Activated CD4-positive, alpha-beta T cell treated with anti-CD3 and anti-CD28 coated beads for 24 hours (primary cell): Measurements from ENCODE around the gene MTURN.

Source experiments
- DNase-seq, 2 donors: peaks; one replicate each; pipeline ENCODE4 v3.0.0-alpha.2; 2020; ENCODE audit warnings: low read depth in 2 of 2

MTURN gene

DNA sequence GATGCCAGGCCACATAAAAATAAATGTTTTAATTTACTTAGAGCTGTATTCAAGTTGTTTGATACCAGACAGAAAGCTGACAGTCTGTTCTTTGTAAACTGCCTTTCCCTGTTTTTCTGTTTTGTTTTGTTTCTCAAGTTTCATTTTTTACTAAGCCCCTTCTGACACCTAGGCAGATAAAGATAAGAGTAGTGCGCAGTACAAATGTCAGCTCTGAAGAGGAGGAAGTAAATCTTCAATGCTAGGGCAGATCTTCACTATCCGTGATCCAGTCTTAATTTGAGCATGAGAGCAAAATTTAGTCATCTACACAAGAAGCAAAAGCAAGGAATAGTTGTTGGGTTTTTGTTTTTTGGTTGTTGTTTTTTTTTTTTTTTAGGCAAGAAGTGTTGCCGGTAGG, 27.3 kb downstream of the MTURN start:
- no peak for DNase-seq

DNA sequence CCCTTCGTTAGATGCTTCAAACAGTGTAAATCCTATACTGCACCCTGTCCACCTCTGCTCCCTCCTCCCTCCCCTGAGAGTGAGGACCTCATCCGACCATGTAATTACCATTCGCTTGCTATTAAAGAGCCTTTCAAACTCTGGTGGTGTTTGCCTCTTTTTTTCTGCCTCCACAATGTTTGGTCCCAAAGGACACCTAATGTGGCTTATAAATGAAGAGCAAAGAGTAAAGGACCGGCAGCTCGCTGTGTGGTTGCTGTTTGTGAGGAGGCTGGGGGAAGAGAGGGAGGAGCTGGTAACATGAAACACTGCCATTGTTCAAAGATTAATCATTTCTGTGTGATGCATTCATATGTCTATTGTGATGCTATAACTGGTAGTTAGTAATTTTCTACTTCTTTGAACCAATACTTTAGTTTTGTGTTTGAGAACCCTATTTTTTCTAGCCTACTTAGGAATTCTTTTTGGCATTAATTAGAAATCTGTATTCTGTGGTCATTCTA, 27.9 kb downstream of the MTURN start:
- no peak for DNase-seq

DNA sequence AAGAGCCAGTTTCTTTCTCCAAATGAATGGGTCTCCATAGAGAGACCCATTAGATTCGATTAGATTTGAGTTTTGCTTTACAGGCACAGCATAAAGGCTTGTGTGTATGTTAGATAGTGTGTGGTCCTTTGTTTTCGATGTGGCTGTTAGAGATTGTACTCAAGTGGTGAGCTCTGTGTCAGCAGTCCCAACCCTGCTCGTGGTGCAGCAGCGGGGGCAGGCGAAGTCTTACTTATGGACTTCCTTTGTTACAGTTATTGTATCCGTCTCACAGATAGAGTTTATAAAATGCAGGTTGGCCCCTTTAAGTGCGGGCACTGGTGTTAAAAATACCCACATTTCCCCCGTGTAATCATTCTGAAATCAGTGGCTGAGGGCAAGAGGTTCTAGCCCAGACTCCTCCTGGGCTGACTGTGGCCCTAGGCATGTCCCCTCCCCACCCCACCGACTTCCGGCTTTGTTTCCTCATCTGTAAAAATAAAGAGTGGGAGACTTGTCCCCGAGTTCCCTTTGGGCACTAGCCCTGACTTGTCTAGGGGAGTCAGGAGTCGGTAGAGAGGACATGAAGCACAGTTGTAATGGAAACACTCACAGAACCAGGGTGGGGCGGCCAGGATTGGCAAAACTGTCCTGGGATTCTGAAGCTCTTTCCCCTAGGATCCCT, 28.6 kb downstream of the MTURN start:
- no peak for DNase-seq

DNA sequence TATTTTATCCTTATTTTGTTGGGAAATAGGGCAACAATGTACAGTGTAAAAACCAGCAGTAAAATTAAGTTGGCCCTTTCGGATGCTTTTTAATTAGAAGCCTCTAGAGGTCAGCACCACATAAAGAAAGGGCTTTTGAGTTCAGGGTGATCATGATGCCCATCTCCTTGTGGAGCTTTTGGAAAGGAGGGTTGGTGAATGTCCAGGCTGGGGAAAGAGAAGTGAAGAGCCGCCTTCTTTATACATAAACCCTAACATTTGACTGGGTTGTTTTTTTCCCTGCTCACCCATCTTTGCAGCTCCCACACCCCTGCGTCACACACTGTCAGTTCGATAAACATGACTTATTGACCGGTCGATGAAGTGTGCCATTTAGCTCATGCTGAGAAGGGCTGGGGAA, 29.8 kb downstream of the MTURN start:
- DNase-seq = no peak

DNA sequence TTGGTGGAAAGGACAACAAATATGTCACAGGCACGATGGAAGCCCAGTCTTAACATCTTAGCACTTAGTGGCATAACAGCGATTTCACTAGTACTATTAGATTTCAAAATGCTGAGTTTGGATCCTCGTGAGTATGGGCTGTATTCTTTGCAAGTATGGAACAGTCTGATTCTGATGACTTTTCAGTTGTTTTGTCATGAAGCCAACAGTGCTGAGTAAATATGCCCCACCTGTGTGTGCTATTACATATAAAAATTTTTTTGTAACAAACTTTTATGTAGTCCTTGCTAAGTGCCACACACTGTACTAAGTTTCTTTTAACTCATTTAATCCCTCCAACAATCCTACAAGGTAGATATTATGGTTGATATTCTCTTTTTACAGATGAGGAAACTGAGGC, 30.8 kb downstream of the MTURN start:
- no peak for DNase-seq

DNA sequence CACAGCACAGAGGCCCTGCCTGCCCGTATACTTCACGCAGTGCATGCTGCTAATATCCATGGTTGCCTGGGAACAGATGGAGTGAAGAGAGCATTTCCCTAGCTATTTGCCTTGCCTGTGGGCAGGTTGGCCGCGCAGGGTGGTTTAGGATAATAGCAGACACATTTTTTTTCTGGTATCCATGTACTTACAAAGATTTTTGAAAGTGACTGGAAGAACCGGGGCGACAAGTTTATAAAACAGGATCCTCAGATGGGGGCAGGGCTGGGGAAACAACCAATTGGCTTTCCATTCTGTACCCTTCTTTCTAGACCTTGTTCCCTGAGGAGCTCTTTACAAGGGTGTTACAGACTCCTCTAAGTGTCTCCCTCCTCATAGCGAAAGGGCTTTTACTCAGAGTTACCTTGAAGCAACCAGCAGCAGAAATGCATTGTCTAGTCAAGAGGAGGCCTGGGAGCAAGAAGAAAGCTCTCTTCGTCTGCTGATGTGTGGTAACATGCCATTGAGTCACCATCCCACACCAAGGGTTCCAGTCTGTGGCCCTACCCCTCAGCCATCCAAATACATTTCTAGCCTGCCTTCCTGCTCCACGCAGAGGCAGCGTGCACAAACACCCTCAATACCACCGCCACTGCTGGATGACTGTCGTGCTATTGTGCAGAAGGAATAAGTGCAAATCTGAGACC, 31.5 kb downstream of the MTURN start:
- no peak for DNase-seq

DNA sequence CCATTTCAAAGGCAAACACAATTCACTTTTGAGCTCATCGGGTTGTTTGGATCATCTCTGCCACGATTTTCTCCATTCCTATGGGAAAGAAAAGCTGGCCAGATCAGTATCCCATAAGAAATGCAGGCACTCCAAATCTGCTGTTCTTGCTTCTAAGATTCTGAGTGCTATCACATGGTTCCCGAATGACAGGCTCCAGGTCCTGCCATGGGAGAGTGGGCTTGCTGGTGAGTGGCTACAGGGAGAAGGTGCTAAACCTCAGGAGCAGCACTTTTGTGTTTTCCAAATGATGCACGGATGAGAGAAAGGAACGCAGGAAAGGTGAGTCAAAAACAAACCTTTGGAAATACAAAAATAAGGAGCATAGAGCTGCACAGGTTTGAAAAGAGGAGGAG, 32.1 kb downstream of the MTURN start:
- no peak for DNase-seq

DNA sequence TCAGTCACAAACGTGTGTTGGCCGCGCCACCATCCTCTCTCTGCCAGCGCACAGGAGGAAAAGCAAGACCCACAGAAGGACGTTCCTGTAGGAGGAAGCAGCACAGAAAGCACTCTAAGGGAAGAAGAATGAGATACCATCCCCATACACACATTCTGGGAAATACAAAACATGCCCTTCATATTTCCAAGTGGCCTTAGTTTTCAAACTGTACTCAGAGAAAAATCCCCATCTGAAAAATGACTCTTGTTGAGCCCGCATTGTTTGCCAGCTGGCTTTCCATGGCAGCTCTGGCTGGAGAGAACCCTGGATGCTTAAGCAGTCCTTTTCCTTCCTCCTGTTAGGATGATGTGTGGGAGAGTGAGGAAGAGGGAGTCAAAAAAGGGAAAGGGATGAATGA, 33.1 kb downstream of the MTURN start:
- no peak for DNase-seq

DNA sequence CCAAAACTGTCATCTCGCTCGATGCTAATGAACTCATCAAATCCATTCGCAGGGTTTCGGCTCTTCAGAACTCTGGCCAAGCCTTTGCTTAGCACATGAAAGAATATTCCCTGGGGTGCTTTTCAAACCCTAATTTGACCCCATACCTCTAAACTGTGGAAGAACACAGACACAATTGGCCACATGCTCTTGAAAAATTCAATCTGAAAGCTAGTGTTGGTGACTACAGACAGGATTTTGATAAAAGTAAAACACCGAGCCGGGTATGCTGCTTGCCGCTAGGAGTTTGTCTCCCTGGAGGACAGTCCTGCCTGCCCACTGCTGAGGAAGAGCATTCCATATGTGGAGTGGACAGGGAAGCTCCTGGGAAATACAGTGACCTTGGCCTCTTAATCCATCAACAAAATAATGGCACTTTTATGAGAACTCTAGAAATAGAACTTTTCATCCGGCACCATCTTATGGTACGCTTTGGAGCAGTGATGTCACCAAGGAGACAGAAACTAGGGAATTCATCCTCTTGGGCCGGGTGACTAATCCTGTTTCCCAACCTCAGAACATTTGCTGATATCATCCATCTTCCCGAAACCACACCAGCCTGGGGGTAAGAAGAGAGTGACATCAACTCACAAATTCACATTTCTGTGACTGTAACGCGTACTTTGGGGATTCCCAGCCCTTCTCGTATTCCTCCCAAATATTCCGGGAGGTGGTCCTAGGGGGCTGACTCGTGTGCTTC, 34.2 kb downstream of the MTURN start:
- no peak for DNase-seq

DNA sequence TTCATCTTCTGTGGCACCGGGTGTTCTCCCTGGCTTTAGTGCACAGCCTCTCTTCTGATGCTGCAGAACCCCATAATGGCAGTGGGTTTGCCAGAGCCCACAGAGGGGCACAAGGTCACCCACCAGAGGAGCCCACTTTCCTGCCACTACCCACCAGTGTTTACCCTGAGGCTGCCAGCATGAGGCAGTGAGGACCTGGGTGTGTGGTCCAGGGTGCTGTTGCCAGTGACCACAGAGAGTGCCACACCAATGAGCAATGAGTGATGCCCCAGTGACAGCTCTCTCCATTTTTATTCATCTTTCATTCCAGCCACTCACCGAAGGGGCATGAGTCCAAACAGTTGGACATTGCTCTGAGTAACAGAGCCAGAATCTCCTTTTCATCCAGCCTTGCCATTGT, 34.8 kb downstream of the MTURN start:
- DNase-seq = no peak

DNA sequence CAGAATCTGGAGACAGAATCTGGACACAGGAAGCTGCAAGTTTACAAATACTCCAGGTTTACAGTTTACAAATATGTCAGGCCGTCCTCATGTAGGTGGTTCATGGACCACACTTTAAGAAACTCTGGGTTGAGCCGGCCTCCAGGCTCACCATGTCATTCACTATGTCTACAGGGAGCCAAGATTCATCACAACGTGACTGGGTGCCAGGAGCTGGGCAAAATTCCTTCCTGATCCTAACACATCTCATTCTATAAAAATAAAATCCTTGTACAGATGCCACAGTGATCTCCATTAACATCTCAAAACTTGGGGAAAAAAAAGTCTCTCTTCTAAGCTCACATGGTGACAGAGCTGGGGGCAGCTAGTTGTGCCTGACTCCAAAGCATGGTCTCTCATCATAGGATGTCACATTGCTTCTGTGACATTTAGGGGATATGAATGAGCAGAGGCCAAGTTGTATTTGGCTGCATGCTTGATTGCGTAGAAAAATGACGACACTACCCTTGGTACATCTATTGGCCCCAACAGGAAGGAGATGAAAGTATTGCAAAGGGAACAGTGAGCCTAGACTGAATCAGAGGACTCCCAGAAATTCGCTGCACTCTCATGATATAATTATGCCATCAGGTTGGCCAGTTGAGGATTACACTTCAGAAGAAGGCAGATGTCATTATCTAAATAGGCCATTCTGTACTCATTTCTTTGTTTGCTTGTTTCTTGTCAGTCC, 35.9 kb downstream of the MTURN start:
- DNase-seq = no peak

DNA sequence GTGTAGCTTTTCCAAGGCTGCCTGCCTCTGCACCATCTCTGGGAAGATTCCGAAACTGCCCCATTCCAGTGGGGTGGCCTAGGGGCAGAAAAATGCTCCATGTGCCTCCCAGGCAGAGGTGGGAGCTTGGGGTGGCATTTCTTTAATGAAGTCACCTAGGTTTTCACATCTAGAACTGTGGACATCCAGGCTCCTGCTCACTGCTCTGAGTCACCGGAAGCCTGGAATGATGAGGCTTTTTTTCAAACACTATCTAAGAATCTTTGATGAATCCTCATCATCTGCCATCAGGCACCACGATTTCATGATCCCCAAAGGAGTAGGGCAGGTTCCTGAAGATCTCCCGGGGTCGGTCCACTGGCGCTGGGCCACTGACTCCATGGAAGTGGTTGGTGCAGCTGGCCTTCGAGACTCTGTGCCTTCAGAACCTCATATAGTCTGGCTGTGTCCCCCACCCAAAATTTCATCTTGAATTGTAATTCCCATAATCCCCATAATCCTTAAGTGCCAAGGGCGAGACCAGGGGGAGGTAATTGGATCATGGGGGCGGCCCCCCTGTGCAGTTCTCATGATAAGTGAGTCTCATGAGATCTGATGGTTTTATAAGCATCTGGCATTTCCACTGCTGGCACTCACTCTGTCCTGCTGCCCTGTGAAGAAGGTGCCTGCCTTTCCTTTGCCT, 37.1 kb downstream of the MTURN start:
- no peak for DNase-seq

DNA sequence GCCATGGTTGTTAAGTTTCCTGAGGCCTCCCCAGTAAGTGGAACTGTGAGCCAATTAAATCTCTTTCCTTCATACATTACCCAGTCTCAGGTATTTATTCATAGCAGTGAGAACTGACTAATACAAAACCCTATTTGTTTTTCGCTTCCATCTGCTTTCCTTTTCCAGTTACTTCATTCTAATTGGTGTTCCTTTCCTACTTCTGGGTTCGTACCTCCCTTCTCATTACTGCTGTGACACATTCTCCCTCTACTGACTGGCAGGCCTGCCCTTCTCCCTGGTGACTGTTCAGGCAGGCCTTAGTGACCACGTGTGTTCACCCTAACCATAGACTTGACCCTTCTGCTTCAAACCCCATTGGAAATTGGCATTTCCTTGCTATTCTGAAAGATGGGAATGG, 37.7 kb downstream of the MTURN start:
- no peak for DNase-seq

DNA sequence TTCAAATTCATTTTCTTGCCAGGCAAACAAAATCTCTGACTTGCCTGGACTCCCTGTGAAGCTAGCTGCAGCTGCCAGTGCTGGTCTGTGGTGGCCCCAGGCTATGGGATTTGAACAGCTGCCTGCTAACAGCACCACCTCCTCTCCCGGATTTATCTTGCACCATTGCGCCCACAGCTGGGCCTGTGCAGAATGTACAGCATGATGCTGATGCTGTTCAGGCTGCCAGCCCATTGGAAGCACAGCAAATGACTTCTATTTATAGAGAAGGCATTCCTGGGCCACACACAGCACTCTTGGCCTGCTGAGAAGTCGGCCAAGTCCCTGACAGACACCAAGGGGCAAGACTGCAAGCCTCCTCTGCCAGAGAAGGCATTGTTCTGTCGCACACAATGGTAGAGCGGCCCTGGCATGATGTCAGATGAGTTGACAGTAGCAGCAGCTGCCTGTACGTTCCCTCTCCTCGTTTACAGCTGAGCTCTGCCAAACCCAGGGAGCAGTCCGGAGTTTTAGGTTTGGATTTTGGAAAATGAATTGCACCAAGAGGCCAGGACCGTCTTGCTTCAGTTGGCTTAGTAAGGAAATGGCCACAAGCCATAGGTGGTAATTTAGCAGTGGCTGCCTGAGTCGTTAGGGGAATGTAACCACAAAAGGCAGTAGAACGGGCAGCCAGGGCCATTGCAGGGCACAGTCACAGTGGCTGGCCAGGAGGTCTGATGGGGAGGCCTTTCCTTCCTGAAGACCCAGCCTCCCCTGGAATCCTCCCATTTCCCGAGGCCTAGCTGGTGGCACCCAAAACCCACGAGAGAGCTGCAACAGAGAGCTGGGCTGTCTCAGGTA, 38.5 kb downstream of the MTURN start:
- DNase-seq = no peak

DNA sequence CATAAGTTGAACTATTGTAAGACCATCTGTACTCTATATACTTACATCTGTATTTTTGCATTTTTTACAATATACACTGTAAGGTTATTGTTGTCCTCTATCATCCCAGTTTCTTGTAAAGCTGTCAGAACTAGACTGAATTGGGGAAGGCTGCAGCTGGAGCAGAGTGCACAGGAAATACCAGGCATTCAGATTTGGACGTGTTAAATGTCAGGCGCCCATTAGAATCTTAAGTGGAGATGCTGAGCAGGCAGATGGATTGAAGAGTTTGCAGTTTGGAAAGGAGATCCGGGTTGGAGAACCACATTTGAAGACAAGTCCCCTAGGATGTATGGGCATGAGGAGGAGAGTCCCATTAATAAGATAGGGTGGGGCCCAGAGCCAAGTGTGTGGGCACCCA, 40.4 kb downstream of the MTURN start:
- no peak for DNase-seq

DNA sequence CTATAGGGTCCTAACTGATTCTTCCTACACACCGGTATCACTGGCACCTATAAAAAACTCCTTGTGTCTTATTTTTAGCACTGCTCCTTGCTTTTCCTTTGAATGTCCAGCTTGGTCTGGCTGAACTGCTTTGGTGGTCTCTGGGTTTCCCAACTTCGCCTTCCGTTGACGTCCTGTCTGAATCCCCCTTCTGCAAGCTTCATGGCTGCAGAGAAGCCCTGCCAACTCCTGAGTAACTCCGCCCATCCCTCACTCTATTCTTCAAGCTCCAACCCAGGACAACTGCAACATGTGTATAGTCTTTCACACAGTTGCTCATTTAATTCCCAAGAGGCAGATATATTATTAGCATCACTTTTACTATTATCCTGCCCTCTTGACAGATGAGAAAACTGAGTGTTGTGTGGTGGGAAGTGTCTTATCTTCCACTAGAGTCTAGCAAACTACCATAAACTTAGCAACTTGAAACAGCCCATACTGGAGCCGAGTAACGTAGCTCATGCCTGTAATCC, 40.9 kb downstream of the MTURN start:
- no peak for DNase-seq

DNA sequence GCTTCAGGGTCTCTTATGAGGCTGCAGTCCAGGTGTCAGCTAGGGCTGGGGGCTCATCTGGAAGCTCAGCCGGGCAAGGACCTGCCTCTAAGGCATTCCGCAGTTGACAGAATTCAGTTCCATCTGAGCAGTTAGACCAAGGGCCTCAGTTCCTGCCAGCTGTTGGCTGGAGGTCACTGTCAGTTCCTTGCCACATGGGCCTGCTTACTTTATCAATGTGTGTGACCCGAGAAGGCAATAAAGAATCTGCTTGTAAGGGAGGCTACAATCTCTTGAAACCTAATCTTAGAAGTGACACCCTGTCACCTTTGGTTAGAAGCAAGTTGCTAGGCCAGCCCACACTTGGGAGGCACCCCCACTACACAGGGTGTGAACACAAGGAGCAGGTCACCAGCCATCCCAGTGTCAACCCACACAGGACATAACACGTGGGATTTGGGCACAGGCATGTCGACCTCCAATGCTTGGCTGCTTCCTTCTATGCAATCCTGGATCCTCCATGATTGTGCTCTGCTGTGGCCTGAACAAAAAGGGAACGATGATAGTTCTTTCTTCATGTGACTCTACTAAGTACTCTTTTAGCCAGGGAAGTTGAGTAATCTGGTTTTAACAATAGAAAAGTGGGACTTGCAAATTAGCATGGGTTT, 41.8 kb downstream of the MTURN start:
- DNase-seq = no peak

DNA sequence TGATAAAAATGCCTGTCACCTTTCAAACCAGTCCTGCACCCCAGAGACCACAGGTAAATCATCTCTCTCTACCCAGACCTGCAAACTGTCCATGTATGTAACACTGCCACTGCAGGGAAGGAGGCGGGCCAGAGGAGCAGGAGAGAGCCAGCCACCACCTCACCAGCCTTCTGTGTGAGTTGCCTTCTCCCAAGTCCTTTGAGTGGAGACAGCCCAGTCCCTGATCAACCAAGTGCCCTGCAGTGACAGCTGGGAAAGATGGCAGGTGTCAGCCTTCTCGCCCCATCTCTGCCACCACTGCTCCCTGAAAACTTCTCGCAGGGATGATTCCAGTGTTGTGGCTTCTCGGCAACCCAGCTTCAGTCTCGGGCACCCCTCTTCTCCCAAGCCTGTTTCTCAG, 42.4 kb downstream of the MTURN start:
- DNase-seq = no peak

DNA sequence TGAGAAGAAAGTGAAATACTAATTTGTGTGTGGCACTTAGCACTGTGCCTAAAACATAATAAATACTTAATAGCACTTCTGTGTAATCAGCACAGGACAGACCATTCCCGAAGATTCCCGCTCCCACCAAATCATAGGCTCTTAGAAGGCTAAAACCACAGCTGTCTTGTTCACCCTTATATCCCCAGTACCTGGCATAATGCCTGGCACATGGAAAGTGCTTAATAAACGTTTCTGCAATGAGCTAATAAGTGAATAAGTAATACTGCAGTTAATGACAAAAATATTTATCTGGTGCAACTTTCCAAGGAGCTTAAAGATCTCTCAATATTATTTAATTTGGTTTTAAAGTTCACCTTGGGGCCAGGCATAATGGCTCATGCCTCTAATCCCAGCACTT, 43.2 kb downstream of the MTURN start:
- no peak for DNase-seq
